Choroid plexus epithelial cell (primary cell): Measurements from ENCODE around the gene MYBPHL.

Experiments used
- DNase-seq: peaks from one replicate; pipeline ENCODE4 v3.0.0-alpha.2; 2010; ENCODE audit warnings: low read depth
- H3K4me3 ChIP-seq: 2 replicates; pipeline ENCODE4 v1.5.1; 2011; ENCODE audit warnings: low read depth, mild to moderate bottlenecking, control low read depth, low read length, moderate library complexity
- CTCF ChIP-seq: conservative IDR thresholded peaks from 2 replicates; pipeline ENCODE4 v1.5.1; 2011; ENCODE audit warnings: low read depth, mild to moderate bottlenecking, control low read depth, inconsistent platforms, low read length, moderate library complexity

MYBPHL gene

GRCh38 chr1:109243221-109243620 lies 63.6 kb downstream of the MYBPHL start:
- DNase-seq = no peak
- TF ChIP-seq CTCF = no peak
- no peak overlapping the region for H3K4me3 ChIP-seq

GRCh38 chr1:109242387-109242786 lies 64.4 kb downstream of the MYBPHL start:
- no peak overlapping the region for H3K4me3 ChIP-seq
- DNase-seq = no peak
- TF ChIP-seq CTCF = no peak
